Raji (cell line): ENCODE results near the gene CCT5.

Source experiments
- POLR2A ChIP-seq: IDR thresholded peaks from 2 replicates; pipeline ENCODE4 v1.6.1; 2011; ENCODE audit warnings: low read depth, low read length, control low read depth; ENCODE audit not compliant: insufficient read depth

CCT5 gene

DNA sequence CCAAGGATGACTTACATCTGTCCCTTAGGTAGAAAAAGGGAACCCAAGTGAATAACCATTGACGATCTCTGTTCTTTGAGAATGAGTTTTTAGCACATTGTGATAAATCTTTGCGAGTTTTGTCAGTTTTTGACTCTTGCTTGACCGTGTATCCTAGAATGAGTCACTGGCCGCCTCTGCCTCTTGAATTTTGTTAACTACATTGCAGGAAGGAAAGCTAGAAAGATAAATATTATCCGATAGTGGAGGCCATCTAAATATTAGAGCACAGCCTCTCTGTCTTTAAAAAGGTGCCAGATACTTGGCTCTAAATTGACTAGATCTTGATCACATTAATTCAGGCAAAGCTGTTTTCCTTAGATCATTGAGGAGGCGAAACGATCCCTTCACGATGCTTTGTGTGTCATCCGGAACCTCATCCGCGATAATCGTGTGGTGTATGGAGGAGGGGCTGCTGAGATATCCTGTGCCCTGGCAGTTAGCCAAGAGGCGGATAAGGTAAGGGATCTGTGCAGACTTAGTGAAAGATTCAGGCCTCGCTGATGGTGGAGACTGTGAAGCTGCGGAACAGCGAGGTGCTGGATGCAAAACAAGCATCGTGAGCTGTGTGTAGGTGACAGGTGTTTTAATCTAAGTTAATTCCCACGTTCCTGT lies 12.2 kb downstream of the CCT5 start:
- TF ChIP-seq POLR2A, result no peak

DNA sequence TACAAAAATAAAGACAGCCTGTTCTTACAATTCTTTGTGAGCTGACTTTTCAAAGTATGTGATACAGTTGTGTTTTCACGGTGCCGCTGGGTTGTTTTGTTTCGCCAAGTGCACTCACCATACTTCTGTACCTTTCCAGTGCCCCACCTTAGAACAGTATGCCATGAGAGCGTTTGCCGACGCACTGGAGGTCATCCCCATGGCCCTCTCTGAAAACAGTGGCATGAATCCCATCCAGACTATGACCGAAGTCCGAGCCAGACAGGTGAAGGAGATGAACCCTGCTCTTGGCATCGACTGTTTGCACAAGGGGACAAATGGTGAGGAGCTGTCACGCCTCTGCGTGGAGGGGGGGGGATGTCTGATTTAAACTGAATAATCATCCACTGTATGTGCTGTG lies 12.9 kb downstream of the CCT5 start:
- TF ChIP-seq POLR2A, result no peak

GRCh38 chr5:10264604-10265003 lies 14.5 kb downstream of the CCT5 start:
- no peak for TF ChIP-seq POLR2A

DNA sequence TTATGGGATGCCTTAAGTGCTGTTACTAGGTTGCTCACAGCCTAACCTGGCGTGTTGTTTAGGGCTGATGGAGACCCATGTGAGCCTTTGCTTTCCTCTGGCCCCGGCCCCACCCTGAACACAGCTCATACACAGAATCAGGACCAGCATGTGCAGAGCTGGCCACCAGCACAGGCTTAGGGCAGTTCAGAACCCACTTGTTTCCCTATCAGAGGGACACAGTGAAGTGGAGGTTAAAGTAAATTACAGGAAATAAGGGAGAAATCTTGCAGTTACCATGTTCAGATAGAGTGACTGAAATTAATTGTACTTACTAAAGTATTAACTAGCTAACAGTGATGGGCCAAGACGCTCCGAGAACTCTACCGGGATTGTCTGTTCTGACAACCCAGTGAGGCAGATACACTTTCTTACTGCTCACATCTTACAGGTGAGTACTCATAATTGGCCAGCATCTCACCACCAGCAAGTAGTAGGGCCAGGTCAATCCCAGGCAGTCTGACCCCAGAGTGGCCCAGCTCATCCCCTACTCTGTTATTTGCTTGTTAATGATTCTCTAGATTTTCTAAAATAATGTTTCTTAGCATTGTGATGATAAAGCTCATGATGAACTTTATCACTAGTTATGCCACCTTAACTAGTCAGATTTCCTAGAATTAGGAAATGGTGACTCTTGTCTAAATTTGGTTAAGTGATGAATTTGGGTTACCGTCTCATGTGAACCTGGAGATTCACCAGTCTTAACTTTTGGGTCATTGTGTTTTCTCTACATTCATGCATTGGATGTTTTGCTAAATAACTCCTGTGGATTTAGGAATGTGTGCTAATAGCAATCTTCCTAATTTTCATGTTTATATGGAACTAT lies 15.4 kb downstream of the CCT5 start:
- no peak for TF ChIP-seq POLR2A

DNA sequence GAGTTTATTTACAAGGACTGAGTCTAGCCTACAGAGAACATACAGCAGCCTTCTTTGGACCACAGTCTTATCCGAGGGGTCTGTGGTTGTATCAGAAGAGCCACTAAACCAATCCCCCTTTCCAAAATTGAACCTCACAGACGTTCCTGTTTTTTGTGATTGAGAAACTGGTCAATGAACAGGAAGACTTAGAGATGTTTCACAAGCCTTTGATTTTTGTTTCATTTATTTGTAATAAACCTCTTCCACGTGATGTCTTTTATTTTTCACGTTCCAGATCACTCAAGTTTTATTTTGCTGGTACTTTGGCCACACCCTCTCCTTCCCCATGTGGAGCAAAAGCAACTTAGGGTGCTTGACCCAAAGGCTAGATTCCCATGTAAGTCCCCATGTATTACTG lies 16.1 kb downstream of the CCT5 start:
- TF ChIP-seq POLR2A, result no peak

GRCh38 chr5:10266839-10267238 lies 16.8 kb downstream of the CCT5 start:
- no peak for TF ChIP-seq POLR2A

- no peak for TF ChIP-seq POLR2A
Measured at GRCh38 chr5:10268100-10268499, 18.0 kb downstream of the CCT5 start.

- TF ChIP-seq POLR2A, result no peak
Measured at GRCh38 chr5:10272053-10272874, 22.2 kb downstream of the CCT5 start.

DNA sequence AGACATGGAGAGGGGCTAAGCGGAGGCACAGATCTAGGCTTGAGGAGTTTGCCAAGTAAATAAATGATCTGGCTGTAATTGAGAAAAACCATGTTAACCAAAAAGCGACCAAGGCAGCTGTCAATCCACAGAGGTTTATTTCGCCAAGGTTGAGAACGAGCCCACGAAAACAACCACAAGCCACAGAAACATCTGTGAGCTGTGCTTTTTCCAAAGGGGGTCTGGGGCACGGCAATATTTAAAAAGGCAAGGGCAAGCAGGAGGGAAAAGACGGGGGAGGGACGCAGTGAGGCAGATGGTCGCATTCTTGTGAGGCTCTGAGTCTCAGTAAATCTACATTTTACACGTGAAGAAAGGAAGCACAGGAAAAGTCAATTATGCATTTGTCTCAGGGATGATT lies 25.4 kb downstream of the CCT5 start:
- no peak for TF ChIP-seq POLR2A

DNA sequence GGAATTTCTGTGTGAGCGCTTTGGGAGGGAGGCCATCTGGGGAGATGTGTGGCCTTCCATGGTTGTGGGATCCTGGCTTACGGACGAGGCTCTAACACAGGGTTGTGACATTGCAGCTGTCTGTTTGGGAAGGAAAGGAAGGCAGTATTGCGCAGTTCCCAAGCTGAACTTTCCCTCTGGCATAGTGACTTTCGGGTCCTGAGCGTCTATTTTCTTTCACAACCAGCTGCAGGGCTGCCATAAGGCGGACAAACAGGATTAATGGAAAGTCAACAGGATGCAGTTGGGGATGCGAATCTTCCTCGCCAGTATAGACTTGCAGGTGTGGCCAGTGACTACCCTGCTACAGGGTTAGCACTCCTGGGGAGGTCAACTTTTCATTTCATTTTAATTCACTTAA lies 25.9 kb downstream of the CCT5 start:
- no peak for TF ChIP-seq POLR2A

DNA sequence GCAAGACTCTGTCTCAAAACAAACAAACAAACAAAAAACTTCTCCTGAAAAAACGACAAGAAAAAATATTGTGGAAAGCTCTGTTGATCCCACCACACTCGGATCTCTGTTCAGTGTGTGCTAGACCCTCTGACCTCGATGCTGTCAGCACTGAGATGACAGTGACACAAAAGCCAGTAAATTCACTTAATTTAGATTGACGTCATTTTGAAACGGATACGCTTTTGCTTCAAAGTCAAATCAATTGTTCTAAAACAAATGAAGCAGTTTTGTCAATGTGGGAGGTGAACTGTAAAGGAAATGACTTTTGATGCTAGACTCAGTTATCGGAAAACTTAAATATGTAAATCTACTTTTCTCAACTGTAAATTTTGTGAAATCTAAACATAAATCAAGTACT lies 26.6 kb downstream of the CCT5 start:
- TF ChIP-seq POLR2A, result no peak

GRCh38 chr5:10277773-10278630 lies 27.9 kb downstream of the CCT5 start:
- no peak for TF ChIP-seq POLR2A

DNA sequence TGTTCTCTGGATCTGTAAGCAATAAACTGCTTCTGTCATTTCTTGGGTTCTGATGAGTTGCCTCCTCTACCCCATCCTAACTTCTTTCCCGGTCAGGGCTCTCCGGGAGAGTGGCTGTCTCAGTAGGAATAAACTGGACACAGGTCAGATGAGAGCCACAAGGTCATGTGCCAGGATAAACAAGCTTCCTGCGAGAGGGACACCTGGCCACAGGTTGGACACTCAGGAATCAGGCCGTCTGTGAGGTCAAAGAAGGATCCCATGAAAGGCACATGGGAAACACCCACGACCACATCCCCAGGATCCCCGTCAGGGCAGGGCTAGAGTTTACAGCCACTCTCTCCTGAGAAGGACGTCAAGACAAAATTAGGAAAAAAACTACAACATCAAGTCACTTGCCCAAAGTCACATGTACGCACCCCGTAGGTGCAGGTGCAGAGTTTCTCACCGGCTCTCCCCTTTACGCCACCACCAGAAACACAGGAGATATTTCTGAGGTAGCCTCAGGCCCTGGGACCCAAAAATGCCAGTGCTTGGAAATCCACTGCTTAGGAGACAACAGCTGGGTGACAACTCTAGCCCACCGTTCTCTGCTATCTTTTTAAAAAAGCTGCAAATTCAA lies 28.7 kb downstream of the CCT5 start:
- no peak for TF ChIP-seq POLR2A

DNA sequence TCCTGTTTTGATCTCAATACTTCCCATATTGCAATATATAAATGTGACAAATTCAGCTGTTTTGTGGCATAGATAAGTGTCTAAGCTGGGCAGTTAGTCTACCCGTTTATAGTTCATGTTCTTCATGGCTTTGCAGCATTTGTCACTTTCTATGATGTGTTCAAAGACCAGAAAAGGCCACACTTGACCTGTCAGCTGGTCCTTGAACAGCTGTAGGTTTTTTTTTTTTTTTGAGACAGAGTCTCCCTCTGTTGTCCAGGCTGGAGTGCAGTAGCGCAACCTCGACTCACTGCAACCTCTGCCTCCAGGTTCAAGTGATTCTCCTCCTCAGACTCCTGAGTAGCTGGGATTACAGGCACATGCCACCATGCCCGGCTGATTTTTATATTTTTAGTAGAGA lies 29.2 kb downstream of the CCT5 start:
- no peak for TF ChIP-seq POLR2A
